Measurements from ENCODE around the gene AMZ1. TPM values are rescaled to one million over a fixed set of nuclear protein-coding genes. Genes with fewer than 3 reads are reported as not detected.
"Not testable (repeated sequence)": the region's sequence is repeated elsewhere in the genome, so short reads cannot be mapped to it uniquely, and the experiment has no call there.

AMZ1 gene
- total RNA-seq, 1 donor from 2014 or later = 0.08 TPM

DNA sequence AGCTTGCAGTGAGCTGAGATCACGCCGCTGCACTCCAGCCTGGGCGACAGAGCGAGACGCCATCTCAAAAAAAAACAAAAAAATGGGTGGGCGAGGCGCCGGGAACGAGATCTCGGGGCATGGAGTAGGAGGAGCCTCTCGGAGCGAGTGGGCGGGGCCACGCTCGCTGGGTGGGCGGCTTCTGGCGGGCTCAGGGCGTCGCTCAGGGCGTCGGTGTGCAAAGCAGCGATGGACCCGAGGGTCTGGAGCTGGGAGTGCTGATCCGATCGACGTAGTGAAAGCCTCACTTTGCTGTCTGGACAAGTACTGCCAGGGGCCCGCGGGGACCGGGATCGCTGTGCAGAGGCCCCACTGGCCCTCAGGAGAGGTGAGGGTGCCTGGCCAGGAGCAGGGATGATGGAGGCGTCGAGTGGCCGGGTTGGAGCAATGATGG is 22.6 kb upstream of the AMZ1 start:
- DNase-seq (ENCODE audit: low spot score) = no peak
- intact Hi-C loops (cut with DNase I) = no loop called here

DNA sequence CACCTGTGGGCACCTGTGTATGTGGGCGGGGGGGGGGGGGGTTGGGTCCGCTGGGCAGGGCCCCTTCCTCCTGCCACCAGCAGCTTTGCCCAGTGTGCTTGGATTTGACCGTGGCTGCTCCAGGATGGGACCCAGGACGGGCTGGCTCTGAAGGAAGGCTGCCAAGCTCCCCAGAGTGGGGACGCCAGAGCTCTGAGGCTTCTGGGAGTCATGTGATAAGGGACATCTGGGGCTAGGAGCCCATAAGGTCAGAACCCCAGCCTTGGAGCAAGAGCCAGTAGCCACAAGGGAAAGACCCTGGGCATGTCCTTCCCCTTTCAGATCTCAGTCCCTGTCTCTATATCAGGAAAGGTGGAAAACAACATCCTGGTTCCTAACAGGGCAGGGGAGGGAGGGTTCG is 21.8 kb upstream of the AMZ1 start:
- DNase-seq (ENCODE audit: low spot score) = no peak
- intact Hi-C loops (cut with DNase I) = no loop called here

DNA sequence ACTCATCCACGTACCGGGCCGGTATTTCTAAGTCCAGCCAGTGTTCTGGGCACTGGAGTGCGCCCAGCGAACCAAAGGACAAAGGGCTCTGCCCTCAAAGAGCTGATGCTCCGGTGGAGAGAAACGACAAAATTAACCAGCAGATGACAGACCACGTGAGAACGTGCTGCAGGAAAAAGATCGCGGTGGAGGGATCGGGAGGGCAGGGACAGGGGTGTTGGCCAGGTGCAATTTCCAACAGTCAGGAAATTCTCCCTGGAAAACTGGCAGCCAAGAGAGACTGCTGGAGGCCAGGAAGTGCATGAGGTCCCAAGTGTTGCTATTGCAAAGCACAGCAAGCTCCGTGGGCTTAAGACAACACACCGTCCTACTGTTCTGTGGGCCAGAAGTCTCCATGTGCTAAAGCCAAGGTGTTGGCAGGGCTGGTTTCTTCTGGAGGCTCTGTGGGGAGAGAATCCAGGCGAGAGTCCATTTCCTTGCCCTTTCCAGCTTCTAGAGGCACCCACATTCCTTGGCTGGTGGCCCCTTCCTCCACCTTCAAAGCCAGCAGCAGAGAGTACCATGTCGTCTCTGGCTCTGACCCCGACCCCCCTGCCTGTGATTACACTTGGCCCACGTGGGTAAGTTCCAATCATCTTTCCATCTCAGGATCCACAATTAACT is 21.3 kb upstream of the AMZ1 start:
- DNase-seq (ENCODE audit: low spot score) = no peak
- intact Hi-C loops (cut with DNase I) = no loop called here

DNA sequence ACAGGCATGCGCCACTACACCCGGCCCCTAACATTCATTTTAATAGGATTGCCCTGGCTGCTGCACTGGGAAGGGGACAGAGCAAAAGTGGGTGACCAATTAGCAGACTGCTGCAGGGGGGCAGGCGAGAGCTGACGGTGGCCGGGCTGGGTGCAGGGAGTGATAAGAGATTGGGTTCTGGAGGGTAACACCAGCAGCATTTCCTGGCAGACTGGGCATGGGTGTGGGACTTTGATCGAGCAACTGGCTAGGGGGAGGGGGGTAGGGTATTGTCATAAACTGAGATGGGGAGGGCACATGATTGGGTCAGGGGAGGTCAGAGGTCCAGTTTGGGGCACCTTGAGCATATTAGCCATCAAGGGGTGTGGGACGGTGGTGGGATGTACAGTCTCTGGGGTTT is 20.2 kb upstream of the AMZ1 start:
- DNase-seq (ENCODE audit: low spot score) = no peak

DNA sequence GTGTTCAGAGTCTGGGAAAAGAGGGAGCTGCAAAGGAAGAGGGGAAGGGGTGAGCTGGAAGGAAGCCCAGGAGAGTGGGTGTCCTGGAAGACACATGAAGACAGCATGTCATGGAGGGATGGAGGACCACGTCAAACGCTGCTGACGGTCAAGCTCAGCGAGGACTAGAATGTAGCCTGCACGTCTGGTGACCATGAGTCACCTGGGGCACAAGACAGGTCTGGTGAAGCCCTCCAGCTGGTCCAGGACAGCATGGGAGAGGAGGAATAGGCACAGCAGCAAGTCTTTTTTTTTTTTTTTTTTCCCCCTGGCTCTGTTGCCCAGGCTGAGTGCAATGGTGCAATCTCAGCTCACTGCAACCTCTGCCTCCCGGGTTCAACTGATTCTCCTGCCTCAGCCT is 19.6 kb upstream of the AMZ1 start:
- no peak for DNase-seq (ENCODE audit: low spot score)
- intact Hi-C loops (cut with DNase I) = no loop called here

More for the DNA sequence above, 20.2 kb upstream of the AMZ1 start:
- intact Hi-C loops (cut with DNase I) = no loop called here

DNA sequence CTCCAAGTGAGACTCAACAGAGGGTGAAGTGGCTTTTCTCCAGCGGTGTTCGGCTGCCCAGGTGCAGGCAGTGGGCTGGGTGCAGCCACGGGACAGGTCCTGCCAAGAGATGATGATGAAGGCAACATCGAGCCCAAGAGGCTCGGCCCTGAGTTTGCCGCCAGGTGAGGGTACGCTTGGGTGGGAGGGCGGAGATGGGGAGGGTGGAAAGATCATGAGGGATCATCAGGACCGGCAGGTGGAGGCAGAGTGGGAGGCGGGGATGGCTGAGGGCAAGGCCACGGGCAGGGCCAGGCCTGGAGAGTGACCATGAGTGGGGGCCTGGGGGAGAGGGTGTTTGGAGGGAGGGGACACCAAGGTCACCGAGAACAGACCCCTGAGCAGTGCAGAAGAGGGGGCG is 17.8 kb upstream of the AMZ1 start:
- DNase-seq (ENCODE audit: low spot score) = no peak
- intact Hi-C loops (cut with DNase I) = no loop called here

DNA sequence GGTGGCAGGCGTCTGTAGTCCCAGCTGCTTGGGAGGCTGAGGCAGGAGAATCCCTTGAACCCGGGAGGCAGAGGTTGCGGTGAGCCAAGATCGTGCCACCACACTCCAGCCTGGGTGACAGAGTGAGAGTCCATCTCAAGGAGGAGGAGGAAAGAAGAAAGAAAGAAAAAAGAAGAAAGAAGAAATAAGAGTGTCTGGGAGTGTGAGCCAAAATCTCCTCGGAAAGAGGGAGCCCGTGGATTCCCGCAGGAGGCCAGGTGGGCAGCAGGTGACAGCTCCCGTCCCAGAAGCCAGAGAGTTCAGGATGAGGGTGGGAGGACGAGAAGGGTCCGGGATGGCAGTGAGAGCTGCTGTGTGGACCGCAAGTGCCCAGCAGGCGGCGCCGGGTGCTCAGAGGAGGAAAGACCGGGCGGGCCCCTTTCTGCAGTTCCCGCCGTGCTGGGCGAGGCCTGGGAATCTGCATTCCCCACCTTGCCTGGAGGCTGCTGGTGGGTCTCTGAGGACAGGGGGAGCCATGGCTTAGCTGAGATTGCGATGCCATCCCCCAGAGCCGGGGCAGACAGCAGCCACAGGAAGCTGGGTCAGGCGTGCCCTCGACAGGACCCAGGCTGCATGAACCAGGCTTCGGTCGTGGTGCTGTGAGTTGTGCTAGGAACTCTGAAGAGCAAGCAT is 17.1 kb upstream of the AMZ1 start:
- intact Hi-C loops (cut with DNase I) = no loop called here
- DNase-seq (ENCODE audit: low spot score) = peak; percentile 87

DNA sequence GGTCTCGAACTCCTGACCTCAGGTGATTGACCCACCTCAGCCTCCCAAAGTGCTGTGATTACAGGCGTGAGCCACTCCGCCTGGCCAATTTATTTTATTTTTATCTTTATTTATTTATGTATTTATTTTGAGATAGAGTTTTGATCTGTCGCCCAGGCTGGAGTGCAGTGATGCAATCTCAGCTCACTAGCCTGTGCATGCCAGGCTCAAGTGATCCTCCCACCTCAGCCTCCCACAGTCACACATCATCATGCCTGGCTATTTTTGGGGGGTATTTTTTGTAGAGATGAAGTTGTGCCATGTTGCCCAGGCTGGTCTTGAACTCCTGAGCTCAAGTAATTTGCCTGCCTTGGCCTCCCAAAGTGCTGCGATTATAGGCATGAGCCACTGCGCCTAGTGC is 14.8 kb upstream of the AMZ1 start:
- intact Hi-C loops (cut with DNase I); DNase-seq (ENCODE audit: low spot score): not testable (repeated sequence)

DNA sequence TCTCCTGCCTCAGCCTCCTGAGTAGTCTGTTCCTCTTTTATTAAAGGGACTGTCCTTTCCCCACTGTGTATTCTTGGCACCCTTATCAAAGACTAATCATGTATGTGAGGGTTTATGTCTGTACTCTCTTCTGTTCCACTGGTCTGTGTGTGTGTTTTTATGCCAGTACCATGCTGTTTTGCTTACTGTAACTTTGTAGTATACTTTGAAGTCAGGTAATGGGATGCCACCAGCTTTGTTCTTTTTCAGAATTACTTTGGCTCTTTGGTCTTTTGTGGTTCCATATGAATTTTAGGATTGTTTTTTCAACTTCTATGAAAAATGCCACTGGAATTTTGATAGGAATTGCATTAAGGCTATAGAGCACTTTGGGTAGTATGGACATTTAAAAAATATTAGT is 14.1 kb upstream of the AMZ1 start:
- intact Hi-C loops (cut with DNase I) = no loop called here
- DNase-seq (ENCODE audit: low spot score) = no peak

DNA sequence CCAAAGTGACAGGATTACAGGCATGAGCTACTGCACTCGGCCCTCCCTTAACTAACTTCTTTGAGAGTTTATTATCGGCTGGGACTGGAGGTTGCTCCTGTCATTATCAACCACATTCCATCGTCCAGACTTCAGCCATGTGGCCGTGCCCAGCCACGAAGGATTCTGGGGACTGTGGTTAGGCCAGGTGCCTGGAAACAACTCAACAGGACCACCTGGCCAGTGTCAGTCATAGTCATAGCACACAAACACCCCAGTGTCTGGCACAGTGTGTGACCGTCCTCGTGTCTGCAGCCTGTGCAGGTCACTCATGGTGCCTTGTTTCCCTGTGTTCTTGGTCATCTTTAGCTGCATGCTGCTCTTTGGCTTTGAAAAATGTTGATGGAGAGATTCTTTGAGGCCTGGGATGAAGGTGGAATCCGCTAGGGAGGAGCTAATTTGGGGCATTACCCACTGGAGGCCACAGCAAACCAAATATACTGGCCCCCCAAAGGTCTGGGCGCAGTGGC is 12.7 kb upstream of the AMZ1 start:
- intact Hi-C loops (cut with DNase I) = no loop called here
- DNase-seq (ENCODE audit: low spot score) = no peak

DNA sequence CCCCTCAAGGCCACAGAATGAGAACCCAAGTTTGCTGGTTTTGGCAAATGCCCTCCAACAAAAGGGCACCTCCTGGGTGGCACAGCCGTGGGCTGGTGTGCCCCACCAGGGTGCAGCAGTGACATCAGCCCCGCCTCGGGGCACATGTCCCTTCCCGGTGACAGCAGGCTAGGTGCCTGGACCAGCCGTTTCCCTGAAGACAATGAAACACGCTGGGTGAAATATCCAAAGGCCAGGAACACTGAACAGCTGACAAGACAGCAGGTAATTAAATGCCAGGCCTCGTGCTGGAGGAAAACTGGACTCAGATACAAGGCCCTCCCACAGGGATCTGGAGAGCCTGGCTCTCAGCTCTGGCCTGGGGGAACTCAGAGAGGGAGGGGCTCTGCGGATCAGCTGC is 11.4 kb upstream of the AMZ1 start:
- DNase-seq (ENCODE audit: low spot score); intact Hi-C loops (cut with DNase I): not testable (repeated sequence)

DNA sequence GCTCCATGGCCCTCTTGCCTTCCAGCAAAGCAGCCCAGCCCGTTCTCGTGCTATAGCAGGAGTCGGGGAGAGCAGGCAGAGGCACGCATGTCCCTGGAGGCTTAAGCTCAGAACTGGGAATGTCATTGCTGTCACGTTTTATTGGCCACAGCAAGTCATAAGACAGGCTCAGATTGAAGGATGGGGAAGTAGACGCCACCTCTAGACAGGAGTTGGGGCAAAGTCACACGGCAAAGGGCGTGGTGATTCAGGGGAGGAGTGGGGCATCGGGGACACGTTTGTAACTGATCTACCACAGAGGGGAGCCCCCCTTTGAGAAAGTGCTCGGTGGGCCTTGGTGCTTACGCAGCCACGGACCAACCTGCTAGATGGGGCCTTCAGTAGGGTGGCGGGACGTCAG is 9.5 kb upstream of the AMZ1 start:
- not testable (repeated sequence) for DNase-seq (ENCODE audit: low spot score)

DNA sequence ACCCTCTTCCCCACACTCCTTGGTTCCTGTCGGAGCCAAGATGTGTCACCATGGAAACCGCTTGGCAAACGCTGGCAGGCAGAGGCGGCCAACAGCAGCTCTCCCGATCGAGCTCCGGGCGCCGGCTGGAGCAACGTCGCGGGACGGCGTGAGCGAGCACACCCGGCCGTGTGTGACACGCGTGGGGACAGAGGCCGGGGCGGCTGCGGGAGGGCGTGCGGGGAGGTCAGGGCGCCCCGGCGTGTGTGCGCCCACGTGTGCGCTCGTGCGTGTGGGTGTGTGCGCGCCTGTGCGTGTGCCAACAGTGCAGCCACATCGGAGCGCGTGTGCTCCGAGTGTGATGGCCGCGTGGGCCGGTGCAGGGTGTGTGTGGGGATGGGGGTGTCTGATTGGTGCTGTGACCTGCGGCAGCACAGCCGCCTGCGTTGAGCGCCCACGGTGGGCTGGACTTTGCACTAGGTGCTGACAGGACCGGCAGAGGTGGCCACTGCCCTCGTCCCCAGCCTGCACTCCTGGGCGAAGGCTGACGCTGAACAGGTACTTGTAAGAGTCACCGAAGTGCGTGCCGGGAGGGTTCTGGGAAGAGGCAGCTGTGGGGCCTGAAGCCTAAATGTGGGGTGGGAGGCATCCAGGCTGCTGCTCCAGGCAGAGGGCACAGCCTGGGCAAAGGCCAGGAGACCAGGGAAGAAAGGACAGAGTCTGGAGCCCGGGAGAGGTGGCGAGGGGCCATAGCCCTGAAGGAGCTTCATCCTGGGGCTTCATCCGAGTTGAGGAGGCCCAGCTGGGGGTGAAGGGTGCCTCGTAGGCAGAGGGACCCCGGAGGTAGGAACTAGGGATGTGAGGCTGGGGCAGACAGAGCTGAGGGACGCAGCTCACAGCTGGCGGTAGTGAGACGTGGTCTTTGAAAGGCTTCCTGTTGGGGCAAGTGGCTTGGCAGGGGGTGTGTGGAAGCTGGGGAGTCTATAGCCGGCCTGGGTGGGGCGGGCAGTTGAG is 8.6 kb upstream of the AMZ1 start:
- intact Hi-C loops (cut with DNase I) = loop anchor here (2.0 to 5.0 kb wide), 2 partner anchors 111 to 227 kb away; no protein-coding TSS in a partner anchor
- DNase-seq (ENCODE audit: low spot score) = not testable (repeated sequence)

More for the DNA sequence above, 9.5 kb upstream of the AMZ1 start:
- intact Hi-C loops (cut with DNase I) = not testable (repeated sequence)

DNA sequence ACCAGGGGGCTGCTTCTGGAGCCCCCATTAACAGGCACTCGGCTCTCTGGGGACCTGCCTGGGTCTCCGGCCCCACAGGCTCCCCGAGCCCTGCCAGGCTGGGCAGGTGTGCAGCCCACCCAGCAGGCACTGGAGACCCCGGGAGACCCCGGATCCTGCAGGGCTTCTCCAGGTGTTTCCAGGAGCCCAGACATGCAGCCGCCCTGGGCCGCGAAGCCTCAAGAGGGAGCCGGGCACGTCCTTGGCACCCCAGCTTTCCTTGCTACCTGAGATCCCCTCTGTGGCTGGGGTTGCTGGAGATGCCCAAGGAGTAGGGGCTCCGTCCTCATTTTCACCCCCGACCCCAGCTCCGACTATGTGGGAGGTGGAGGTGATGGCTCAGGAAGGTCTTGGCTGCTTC is 7.7 kb upstream of the AMZ1 start:
- no peak for DNase-seq (ENCODE audit: low spot score)

DNA sequence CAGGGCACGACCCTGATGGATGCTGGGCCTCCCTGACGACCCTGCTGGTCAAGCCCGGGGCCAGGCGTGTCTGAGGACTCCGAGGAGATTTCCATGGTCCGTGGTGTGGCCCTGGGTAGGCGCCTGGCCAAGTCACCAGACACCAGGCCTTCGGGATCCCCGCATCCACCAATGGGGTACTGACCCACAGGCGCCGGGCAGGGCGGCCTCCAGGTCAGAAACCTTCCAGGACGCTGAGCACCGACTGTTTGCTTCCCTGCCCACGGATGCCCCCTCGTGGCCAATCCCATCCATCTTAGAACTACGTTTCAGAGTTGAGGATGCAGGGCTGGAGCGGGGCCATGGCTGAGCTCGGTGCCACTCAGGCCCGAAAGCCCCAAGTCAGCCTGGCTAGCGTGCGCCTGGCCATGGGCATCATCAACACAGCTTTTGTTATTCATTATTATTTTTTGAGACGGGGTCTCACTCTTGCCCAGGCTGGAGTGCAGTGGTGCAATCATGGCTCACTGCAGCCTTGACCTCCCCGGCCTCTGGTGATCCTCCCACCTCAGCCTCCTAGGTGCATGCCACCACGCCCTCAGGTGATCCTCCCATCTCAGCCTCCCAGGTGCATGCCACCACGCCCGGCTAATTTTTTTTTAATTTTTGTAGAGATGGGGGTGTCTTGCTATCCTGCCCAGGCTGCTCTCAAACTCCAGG is 7.1 kb upstream of the AMZ1 start:
- peak; percentile 91 for DNase-seq (ENCODE audit: low spot score)
- intact Hi-C loops (cut with DNase I) = loop anchor here (2.0 to 5.0 kb wide), 2 partner anchors 112 to 229 kb away; no protein-coding TSS in a partner anchor

More for the DNA sequence above, 7.7 kb upstream of the AMZ1 start:
- intact Hi-C loops (cut with DNase I) = loop anchor here (2.0 to 5.0 kb wide), 2 partner anchors 111 to 228 kb away; no protein-coding TSS in a partner anchor

DNA sequence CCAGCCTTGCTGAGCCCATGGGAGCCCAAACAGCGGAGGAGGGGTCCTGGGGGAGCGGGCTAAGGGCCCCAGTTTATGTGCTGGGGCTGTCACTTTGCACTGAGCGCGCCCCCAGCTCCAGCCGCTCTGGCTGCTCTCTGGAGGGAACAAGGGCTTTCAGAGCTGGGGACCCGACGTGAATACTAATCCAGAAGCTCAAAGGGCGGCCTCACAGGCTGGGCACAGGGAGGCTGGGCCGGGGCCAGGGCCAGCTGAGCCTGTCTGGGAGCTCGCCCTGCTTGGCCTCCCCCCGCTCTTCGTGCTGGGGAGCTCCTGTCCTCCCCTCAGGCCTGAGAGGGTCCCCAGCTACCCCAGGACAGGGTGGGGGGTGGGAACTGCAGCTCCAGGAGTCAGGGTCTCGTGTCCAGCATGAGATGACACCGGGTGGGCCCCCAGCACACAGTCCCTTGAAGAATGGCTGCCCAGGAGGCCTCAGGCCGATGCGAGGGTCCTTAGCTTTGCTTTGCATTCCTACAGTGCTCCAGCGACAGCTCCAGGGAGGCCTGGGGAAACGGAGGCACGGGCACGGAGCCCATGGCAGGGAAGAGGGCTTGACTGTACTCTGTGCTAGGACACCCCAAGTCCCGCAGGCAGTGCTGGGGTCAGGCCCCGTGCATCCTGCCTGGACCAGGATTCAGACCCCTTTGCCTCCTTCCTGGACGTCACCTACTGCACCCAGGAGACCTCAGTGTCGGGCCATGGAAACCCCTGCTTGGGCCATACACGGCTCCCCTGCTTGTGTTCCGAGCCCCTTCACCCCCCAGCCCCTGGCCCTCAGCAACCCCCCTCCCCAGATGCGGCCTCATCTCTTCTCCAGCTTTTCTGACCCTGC is 5.8 kb upstream of the AMZ1 start:
- intact Hi-C loops (cut with DNase I) = loop anchor here (2.0 to 5.0 kb wide), 2 partner anchors 113 to 230 kb away; no protein-coding TSS in a partner anchor
- no peak for DNase-seq (ENCODE audit: low spot score)

DNA sequence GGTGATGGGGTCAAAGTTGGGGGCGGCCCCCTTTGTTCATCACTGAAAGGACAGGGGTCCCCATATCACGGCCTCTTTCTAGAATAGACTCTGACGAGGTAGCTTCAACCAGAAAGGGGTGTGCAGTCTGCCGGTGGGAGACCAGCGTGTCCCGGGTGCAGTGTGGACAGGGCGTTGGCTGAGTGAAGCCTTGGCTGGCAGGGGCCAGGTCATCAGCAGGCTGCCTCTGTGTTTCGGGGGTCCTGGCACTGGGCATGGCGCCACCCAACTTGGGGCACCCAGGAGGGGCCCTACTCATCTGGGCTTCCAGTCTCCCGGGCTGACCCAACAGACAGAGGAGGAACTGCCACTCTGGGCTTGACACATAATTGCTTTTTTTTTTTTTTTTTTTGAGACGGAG is 3.5 kb upstream of the AMZ1 start:
- no peak for DNase-seq (ENCODE audit: low spot score)
- intact Hi-C loops (cut with DNase I) = loop anchor here (5.0 kb wide), 1 partner anchor 232 kb away; no protein-coding TSS in a partner anchor

DNA sequence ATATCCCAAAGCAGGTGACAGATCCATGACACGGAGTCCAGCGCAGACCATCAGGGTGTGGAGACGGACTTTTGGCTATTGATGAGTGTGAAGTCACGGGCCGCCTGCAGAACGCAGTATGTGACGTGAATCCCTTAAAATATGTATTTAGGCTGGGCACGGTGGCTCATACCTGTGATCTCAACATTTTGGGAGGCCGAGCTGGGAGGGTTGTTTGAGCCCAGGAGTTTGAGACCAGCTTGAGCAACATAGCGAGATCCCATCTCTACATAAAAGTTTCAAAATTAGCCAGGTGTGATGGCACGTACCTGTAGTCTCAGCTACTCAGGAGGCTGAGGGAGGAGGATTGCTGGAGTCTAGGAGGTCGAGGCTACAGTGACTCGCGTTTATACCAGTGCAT is 1.9 kb upstream of the AMZ1 start:
- DNase-seq (ENCODE audit: low spot score) = no peak
- intact Hi-C loops (cut with DNase I) = no loop called here
